ENCODE measurements around the gene MBOAT7.
"Not testable (repeated sequence)": the region's sequence is repeated elsewhere in the genome, so short reads cannot be mapped to it uniquely, and the experiment has no call there.

DNA sequence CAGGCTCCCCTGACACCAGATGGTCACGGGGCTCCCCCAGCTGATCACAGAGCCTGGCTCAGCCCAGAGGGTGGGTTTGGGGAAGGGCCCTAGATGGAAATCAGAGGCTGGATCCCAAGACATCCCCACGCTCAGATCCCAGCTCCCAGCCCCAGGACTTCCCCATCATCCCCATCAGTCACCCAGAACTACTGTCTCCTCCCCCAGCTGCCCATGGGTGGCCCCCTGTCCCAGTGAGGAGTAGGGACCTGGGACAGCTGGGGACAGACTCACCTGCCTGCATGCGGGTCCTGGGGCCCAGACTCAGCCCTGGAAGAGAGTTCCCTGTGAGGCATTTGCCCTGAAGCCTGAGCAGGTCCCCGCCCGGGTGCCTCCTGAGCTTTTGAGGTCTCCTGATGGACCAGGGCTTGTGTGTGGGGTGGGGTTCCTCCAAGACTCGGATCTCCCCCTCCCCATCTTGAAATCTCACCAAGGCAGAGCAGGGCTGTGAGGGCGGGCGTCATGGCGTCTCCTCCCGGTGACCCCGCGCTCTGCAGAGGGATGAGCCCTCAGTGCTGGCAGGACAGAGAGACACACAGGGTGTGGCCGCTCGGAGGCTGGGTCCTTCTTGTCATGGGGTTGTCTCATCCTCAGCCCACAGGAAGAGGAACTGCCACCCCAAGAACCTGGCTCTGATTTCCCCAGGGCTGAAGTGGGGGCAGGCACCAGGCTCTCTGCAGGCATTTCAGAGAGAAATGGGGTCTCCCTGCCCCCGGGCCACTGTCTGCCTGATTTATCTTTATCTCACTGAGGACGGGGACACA, 33.3 kb upstream of the MBOAT7 start, which contains the start of gene LILRB3:
- TF ChIP-seq, protein P1, sequence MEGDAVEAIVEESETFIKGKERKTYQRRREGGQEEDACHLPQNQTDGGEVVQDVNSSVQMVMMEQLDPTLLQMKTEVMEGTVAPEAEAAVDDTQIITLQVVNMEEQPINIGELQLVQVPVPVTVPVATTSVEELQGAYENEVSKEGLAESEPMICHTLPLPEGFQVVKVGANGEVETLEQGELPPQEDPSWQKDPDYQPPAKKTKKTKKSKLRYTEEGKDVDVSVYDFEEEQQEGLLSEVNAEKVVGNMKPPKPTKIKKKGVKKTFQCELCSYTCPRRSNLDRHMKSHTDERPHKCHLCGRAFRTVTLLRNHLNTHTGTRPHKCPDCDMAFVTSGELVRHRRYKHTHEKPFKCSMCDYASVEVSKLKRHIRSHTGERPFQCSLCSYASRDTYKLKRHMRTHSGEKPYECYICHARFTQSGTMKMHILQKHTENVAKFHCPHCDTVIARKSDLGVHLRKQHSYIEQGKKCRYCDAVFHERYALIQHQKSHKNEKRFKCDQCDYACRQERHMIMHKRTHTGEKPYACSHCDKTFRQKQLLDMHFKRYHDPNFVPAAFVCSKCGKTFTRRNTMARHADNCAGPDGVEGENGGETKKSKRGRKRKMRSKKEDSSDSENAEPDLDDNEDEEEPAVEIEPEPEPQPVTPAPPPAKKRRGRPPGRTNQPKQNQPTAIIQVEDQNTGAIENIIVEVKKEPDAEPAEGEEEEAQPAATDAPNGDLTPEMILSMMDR (IDR thresholded peaks at IDR 0.05), result not testable (repeated sequence)
- not testable (repeated sequence) for TF ChIP-seq POLR2A (IDR thresholded peaks at IDR 0.05)

Data from Peyer's patch (tissue), 4 donors.